Umbilical cord (tissue), 2 donors: Measurements from ENCODE around the gene OR5M8. TPM values are rescaled to one million over a fixed set of nuclear protein-coding genes. Genes with fewer than 3 reads are reported as not detected.

Experiments used
- DNase-seq: peaks from one replicate; pipeline ENCODE4 v3.0.0-alpha.2; 2015; ENCODE audit warnings: low spot score
- total RNA-seq: library from RNA; depleted of rRNA; stranded (reverse); fragments of >200 nt; gene quantifications from one replicate; pipeline ENCODE4 v1.2.3, GENCODE V29; 2014; ENCODE audit warnings: low replicate concordance; ENCODE audit not compliant: insufficient read depth

Gene OR5M8
- total RNA-seq = not detected

DNA sequence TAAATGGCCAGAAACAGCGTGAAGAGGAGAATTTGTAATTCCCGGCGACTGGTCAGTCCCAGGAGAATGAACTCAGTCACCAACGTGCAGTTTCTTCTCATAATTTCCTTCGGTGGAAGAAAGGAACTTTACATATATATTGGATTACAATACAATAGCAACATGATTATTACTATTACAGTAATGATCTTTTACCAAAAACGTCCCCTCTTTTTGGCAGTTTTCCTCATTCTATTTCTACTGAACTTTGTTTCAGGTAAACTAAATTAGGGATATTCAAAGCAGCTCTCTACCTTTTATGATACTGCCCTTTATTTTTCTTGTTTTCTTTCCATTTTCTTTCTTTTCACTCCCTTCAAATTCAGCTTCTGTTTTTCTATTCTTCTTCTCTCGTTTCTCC is at the start of gene OR5M8:
OR5M8 (minus strand) TSS at position 101 of the 400 bp plus-strand sequence; CDS start at position 101, 0 bp downstream.
- no peak for DNase-seq

DNA sequence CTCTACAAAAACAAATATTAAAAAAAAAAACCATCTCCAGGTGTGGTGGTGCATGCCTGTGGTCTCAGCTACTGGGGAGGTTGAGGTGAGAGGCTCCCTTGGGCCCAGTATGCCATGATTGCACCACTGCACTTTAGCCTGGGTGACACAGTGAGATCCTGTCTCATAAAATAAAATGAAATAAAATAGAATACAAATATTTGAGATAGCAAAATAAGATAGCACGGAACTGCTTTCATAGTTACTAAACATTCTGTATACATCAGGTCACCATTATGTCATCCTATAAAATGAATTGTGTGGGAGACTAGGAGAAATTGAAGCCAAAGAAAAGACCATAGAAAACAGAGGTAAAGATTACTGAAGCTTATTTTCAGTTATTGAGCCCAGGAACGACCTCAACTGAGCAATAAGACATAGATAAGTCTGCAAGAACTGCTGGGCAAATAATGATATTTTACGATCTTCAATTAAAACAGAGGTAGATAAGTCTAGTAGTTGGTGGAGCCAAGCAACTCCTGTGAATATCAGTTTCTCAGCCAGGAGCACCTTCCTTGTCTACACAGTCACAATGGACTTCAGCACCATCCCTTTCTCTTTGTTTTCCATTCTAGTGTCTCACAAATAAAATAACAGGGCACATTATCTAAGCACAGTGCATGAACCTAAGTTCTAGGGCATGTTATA is 42.0 kb upstream of the OR5M8 start:
- no peak for DNase-seq

DNA sequence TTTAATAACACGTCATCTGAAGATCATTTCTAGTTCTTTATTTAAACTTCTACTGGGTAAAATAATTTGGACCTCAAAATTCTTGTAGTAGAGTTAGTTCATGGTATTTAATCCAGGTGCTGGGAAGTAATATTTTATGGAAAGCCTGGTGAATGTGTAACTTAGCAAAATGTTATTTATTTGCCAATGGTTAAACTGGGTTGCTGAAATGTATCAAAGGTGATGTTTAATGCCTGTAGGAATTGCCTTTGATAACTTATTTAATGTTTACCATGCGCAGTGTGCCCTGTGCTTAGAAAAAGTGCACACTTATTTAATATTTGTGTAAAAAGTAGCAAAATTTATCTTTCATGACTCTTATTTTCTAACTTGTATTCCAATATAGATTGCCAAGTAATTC is 40.7 kb upstream of the OR5M8 start:
- DNase-seq = no peak

DNA sequence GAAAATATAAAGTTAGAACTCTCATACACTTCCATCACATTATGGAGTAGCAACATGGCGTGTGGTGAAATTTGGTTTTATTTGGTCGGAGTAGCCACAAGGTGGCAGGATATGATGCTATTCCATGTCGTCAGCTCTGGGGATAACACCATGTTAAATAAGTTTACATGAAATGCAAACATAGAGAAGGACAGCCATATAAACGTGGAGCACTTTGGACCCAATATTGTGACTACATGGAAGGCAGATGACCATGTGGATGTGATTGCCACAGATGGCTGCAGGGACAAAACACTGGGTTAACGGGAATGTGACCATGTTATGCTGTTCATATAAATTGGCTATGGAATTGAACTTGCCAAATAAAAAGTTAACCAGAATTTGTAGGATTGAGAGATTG is 30.8 kb upstream of the OR5M8 start:
- no peak for DNase-seq

DNA sequence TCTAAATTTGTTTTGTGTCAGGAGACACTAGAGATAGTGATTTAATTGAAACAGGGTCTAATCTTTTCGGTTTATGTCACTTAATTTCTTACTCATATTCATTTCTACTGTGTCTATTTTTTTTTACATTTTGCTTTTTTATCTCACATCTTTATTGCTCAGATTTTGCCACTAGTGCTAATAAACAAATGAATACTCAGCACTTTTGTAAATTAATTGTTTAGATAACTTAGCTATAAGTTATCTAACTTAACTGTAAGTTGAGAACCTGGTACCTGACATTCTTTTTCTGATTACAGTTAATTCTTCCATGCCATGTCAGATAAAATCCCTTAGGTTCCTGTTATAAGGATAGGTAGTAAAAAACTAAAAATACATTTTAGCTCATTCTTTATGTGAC is 22.1 kb upstream of the OR5M8 start:
- DNase-seq = no peak

DNA sequence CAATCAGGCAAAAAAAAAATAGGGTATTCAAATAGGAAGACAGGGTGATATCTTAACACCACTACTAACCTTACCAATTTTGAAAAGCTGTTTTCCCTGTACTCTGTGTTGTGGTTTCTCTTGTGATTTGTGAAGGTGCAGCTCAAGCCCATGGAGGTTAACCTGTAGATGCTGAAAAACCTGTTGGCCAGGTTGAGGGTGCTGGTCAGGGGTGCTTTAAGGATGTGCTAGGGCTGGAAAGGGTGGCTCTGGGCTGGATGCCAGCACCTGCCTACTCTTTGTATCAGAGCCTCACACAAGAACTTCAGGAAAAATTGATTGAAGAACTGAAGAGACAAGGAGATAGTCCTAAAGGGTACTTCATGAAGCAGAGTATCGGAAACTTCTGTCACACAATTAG is 18.3 kb upstream of the OR5M8 start:
- DNase-seq = peak; percentile 10

DNA sequence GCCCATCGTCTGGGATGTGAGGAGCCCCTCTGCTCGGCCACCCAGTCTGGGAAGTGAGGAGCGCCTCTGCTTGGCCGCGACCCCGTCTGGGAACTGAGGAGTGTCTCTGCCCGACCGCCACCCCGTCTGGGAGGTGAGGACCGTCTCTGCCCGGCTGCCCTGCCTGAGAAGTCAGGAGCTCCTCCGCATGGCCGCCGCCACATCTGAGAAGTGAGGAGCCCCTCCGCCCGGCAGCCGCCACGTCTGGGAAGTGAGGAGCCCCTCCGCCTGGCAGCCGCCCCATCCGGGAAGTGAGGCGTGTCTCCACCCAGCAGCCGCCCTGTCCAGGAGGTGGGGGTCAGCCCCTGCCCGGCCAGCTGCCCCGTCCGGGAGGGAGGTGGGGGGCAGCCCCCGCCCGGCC is 5.8 kb upstream of the OR5M8 start:
- DNase-seq = no peak

DNA sequence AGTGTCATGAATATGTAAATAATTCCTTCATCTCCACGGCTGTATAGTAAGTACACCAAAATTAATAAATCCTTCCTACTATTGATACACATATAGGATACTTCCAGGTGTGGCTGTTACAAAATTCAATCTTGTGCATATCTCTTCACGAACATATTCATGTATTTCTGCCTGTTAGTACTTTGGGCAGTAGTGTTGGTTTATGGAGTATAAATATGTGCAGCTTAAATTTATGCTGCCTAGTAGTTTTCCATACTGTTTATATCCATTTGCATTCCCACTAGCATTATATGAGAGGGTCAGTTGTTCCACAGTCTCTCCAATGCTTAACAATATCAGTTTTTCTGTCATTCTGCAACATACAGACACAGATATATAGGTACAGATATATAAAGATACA is 3.9 kb upstream of the OR5M8 start:
- DNase-seq = no peak

DNA sequence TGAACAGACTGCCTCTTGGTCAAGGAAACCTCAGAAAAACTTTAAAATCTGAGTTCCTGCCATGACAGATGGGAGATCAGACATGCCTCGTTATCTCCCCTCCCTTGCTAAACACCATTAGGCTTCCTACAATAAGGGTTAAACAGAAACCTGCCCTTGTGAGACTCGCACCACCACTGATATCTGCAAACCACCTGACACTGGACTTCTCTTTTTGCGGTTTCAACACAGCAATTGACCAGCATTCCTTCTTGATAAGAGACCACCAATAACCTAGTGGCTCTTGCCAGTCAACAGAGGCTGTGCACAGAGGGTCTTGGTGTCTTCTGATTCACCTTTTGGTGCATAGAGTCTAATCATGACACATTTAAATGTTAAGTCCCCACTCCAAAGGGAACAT is 4.4 kb downstream of the OR5M8 start:
- no peak for DNase-seq

DNA sequence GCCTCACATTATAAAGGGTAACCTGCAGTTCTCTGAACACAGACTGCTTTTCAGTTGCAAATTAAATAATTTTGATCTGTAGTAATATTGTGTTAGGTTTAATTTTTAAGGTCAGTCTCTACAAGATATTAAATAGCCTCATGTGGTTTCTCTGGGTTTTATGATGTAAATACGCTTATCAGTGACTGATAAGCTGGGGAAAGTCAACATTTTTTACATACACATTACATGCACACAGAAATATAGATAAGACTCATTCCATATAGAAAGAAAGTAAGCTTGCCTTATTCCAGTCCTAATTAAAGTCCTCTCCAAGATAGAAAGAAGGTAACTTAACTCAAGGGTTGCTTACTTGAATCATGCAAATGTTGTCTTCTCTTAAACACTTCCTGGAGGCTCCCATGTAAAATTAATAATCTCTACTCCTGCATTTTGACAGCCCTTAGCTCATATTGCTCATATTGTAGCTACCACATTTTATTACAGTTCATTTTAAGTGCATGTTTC is 16.4 kb downstream of the OR5M8 start:
- peak; percentile 14 for DNase-seq

DNA sequence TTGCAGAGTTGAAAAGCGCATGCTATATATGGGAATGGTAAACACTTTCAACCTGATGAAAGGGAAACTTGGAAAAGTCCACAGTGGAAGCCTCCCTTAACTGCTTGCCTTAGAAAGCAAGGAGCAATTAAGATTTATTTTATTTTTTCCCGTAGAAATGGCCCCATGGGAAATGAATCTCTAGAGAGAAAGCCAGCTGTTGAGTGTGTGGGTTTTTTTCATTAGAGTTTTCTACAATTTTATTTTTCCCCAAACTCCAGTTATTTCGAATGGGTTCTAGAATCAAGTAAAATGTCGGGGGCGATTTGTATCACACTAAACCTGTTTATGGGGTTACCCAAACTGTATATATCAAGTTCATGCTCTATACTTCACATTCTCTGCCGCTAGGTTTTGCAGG is 17.9 kb downstream of the OR5M8 start, which contains the start of gene OR5M3:
OR5M3 (minus strand) TSS at position 101 of the 400 bp plus-strand sequence. CDS start 2,855 bp downstream, outside the sequence.
- no peak for DNase-seq

DNA sequence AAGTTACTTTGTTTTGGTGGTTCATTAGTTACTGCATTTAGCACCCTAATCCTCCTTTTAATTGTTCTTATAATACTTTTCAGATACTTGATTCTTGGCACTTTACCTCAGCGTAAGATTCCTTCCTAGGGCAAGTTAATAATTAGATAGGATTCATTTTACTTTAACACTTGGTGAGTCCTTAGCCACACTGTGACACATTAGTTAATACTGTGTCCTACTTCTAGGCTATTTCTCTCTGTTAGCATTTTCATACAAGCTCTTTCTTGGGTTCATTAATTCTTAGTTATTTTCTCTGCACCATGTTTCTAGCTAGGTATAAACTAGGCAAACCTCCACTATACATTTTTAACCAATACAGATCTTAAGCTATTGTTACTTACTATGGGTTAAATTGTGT is 34.1 kb downstream of the OR5M8 start:
- DNase-seq = no peak

DNA sequence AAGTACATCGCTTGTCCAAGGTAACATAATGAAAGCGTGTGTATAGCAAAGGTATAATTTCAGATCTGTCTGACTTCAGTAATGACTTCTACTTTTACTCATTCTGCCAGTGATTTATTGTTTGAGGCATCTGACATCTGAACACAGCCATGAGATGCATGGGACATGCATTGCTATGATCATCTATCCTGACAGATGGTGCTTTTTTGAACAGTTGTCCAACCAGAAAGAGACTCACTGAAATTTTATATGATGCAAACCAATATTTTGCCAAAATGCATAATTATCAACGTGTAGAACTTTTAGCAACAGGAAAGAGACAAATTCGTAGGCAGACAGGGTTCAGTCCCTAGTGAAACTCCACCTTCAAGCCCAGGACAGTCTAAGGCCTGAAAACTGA is 37.6 kb downstream of the OR5M8 start:
- no peak for DNase-seq

Other genes with a start within 250 kb of the OR5M8 start
- 8.9 TPM for gene OR5T3, start 239.1 kb downstream of the OR5M8 start, total RNA-seq
- 5.1 TPM for gene OR5T1, start 217.2 kb downstream of the OR5M8 start, total RNA-seq
- gene OR8H1, start 199.1 kb downstream of the OR5M8 start, total RNA-seq = 7.9 TPM
- 6.0 TPM for gene OR8K3, start 176.2 kb downstream of the OR5M8 start, total RNA-seq
- gene OR8K1, start 145.3 kb downstream of the OR5M8 start, total RNA-seq = 4.6 TPM
- 2.4 TPM for gene OR8J1, start 137.1 kb downstream of the OR5M8 start, total RNA-seq
- 3.6 TPM for gene OR8U1, start 115.7 kb downstream of the OR5M8 start, total RNA-seq
- not detected for gene OR5AL1, start 78.7 kb downstream of the OR5M8 start, total RNA-seq
- gene OR5M3, start 18.0 kb downstream of the OR5M8 start, total RNA-seq = 5.8 TPM
- gene OR5M11, start 51.9 kb upstream of the OR5M8 start, total RNA-seq = not detected
- not detected for gene OR5M10, start 86.4 kb upstream of the OR5M8 start, total RNA-seq
- 2.2 TPM for gene OR5M1, start 123.5 kb upstream of the OR5M8 start, total RNA-seq
- 1.2 TPM for gene OR5AP2, start 151.1 kb upstream of the OR5M8 start, total RNA-seq
- gene OR5AR1, start 172.3 kb upstream of the OR5M8 start, total RNA-seq = 13.7 TPM
- gene OR9G1, start 207.7 kb upstream of the OR5M8 start, total RNA-seq = 4.6 TPM